Measurements from ENCODE around the gene SCN1B.

Gene SCN1B

DNA sequence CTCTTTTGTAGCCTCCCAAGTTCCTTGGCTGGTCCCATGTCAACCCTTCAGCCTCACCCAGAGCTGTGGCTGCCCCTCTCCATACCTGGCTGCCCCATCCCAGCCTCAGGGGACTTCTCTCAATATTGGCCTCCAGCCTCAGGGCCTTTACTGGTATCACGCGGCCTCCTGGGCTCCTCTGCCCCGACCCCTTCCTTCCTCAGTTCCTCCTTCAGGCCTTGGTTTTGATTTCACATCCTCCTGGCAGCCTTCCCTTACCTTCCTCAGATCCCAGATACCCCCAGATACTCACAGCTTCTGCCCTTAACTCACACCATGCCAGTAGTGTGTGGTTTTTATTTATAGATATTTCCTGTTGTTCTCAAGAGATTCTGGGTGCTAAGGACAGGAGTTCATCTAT, 12.8 kb upstream of the SCN1B start:
- TF ChIP-seq, protein P1, sequence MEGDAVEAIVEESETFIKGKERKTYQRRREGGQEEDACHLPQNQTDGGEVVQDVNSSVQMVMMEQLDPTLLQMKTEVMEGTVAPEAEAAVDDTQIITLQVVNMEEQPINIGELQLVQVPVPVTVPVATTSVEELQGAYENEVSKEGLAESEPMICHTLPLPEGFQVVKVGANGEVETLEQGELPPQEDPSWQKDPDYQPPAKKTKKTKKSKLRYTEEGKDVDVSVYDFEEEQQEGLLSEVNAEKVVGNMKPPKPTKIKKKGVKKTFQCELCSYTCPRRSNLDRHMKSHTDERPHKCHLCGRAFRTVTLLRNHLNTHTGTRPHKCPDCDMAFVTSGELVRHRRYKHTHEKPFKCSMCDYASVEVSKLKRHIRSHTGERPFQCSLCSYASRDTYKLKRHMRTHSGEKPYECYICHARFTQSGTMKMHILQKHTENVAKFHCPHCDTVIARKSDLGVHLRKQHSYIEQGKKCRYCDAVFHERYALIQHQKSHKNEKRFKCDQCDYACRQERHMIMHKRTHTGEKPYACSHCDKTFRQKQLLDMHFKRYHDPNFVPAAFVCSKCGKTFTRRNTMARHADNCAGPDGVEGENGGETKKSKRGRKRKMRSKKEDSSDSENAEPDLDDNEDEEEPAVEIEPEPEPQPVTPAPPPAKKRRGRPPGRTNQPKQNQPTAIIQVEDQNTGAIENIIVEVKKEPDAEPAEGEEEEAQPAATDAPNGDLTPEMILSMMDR (conservative IDR thresholded peaks at IDR 0.05), result no peak
- no peak overlapping the region for H3K27ac ChIP-seq

- no peak overlapping the region for H3K27ac ChIP-seq
- TF ChIP-seq, protein P1 (conservative IDR thresholded peaks at IDR 0.05), result no peak
Measured at GRCh38 chr19:35018379-35018778, 11.9 kb upstream of the SCN1B start.

DNA sequence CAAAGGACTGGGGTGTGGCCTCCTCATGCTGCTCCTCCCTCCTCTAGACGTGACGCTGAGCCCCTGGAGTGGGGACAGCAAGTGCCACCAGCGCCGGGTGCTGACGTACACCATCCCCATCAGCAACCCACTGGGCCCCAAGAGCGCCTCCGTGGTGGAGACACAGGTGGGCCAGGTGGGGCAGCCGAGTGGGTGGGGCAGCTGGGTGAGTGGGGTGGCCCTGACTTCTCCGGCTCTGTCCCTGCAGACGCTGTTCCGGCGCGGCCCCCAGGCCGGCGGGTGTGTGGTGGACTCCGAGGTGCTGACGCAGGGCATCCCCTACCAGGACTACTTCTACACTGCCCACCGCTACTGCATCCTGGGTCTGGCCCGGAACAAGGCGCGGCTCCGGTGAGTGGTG, 11.1 kb upstream of the SCN1B start:
- TF ChIP-seq, protein P1 (conservative IDR thresholded peaks at IDR 0.05), result no peak
- no peak overlapping the region for H3K27ac ChIP-seq

DNA sequence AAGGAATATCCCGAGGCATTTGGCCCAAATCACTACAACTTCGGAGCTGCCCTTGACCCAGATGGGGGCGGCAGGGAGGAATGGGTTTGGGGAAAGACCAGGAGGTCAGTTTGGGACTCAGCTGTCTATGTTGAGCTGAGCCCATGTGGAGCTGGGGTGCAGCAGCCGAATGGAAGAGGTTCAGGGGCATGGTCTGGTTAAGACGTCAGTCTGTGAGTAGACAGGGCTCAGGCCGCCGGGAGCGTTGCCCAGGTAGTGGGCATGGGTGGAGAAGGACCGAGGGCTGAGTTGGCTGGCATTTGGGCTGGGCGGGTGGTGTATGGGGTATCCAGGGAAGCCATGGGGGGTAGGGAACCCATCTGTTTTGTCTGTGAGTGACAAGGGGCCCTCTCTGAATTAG, 9.3 kb upstream of the SCN1B start:
- H3K27ac ChIP-seq, result no peak overlapping the region
- TF ChIP-seq, protein P1 (conservative IDR thresholded peaks at IDR 0.05), result no peak

DNA sequence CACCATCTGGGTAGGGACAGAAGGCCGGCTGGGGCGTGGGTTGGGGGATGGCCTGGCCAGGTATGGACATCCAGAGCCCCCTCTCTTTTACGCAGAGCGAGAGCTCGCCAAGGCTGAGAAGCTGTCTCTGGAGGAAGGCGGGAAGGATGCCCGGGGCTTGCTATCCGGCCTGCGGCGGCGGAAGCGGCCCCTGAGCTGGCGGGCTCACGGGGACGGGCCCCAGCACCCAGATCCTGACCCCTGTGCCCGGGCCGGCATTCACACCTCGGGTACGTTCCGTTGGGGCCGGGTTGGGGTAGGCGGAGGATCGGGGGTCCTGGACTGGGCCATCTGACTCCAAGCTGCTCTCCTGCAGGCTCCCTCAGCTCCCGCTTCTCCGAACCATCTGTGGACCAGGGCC, 8.7 kb upstream of the SCN1B start:
- TF ChIP-seq, protein P1 (conservative IDR thresholded peaks at IDR 0.05), result no peak
- no peak overlapping the region for H3K27ac ChIP-seq

GRCh38 chr19:35022460-35022859, 7.8 kb upstream of the SCN1B start:
- H3K27ac ChIP-seq, result no peak overlapping the region
- TF ChIP-seq, protein P1 (conservative IDR thresholded peaks at IDR 0.05), result no peak

- TF ChIP-seq, protein P1 (conservative IDR thresholded peaks at IDR 0.05), result no peak
- no peak overlapping the region for H3K27ac ChIP-seq
Measured at GRCh38 chr19:35023428-35023827, 6.8 kb upstream of the SCN1B start.

GRCh38 chr19:35024095-35024494, 6.2 kb upstream of the SCN1B start:
- TF ChIP-seq, protein P1 (conservative IDR thresholded peaks at IDR 0.05), result no peak
- H3K27ac ChIP-seq, result no peak overlapping the region

All from VCaP (cell line).